H1 (cell line): ENCODE results near the gene ABL1. TPM values are rescaled to one million over a fixed set of nuclear protein-coding genes. Genes with fewer than 3 reads are reported as not detected.

Source experiments
- CTCF ChIA-PET: fragments of 300-600 bp; sonication (Branson Sonifier 250); formaldehyde crosslinking; loops from one replicate; lab custom pipeline; 2021; ENCODE audit not compliant: partially characterized antibody; lab: Charles Lee
- POLR2A ChIA-PET: fragments of 300-600 bp; sonication (Branson Sonifier 250); formaldehyde crosslinking; loops from one replicate; lab custom pipeline; 2021; ENCODE audit warnings: inconsistent platforms; ENCODE audit not compliant: partially characterized antibody; lab: Charles Lee
- DNase-seq, 2 experiments: peaks; one replicate each; pipeline versions ENCODE4 v3.0.0 to v3.0.0-alpha.2; 2010 to 2022; ENCODE audit warnings: low spot score in 2 of 2, low read depth in 1 of 2, mixed read lengths in 1 of 2
- FAIRE-seq: peaks from 2 replicates; lab custom pipeline; 2011; peaks lifted over from hg19 to GRCh38; lab: Jason Lieb, UNC
- H2AFZ ChIP-seq: 2 replicates; pipeline ENCODE4 v1.8.1; 2012; ENCODE audit warnings: low read length, inconsistent platforms
- H2AK5ac ChIP-seq: 2 replicates; pipeline ENCODE4 v1.6.1; 2013; ENCODE audit warnings: low read depth, low read length
- H2BK120ac ChIP-seq: replicated peaks from 2 replicates; pipeline ENCODE3; 2013; ENCODE audit warnings: low read depth, low read length, inconsistent platforms
- H2BK12ac ChIP-seq: 2 replicates; pipeline ENCODE4 v1.6.1; 2013; ENCODE audit warnings: low read depth, low read length
- H2BK15ac ChIP-seq: 2 replicates; pipeline ENCODE4 v1.6.1; 2013; ENCODE audit warnings: low read length
- H2BK20ac ChIP-seq: 2 replicates; pipeline ENCODE4 v1.6.1; 2013; ENCODE audit warnings: low read length
- H2BK5ac ChIP-seq: 2 replicates; pipeline ENCODE4 v1.6.1; 2013; ENCODE audit warnings: low read depth, low read length
- H3K14ac ChIP-seq: 2 replicates; pipeline ENCODE4 v1.6.1; 2013; ENCODE audit warnings: inconsistent platforms; ENCODE audit not compliant: insufficient read length
- H3K18ac ChIP-seq: 2 replicates; pipeline ENCODE4 v1.6.1; 2013; ENCODE audit warnings: low read length; ENCODE audit errors: extremely low read depth
- H3K23ac ChIP-seq: 2 replicates; pipeline ENCODE4 v1.6.1; 2013; ENCODE audit warnings: inconsistent platforms; ENCODE audit not compliant: insufficient read length
- H3K23me2 ChIP-seq: 2 replicates; pipeline ENCODE4 v1.6.1; 2013; ENCODE audit warnings: low read depth, low read length
- H3K27ac ChIP-seq: 2 replicates; pipeline ENCODE4 v1.6.1; 2011; ENCODE audit warnings: low read depth, low read length, inconsistent platforms
- H3K27me3 ChIP-seq, 4 experiments: replicated peaks in 1 of 4; 1 replicate in 1 of 4; 2 replicates in 3 of 4; pipeline versions ENCODE4 v1.6.1 to v1.8.1; 2011 to 2013; ENCODE audit warnings: low read length in 3 of 4, mild to moderate bottlenecking in 3 of 4, inconsistent platforms in 2 of 4, mixed read lengths in 2 of 4, moderate library complexity in 1 of 4; ENCODE audit not compliant: control insufficient read depth in 3 of 4, insufficient read depth in 3 of 4; ENCODE audit errors: extremely low read depth in 1 of 4
- H3K36me3 ChIP-seq, 4 experiments: 2 replicates each; pipeline versions ENCODE4 v1.6.1 to v1.8.1; 2011 to 2013; ENCODE audit warnings: mild to moderate bottlenecking in 4 of 4, low read length in 3 of 4, moderate library complexity in 2 of 4, control low read depth in 1 of 4, inconsistent platforms in 1 of 4; ENCODE audit not compliant: insufficient read depth in 4 of 4, control insufficient read depth in 2 of 4
- H3K4ac ChIP-seq: replicated peaks from 2 replicates; pipeline ENCODE3; 2013; ENCODE audit warnings: low read length, low read depth, mixed read lengths, inconsistent platforms; ENCODE audit not compliant: insufficient read length
- H3K4me1 ChIP-seq, 4 experiments: replicated peaks in 1 of 4; 1 replicate in 1 of 4; 2 replicates in 3 of 4; pipeline versions ENCODE4 v1.6.1 to v1.8.1; 2011 to 2013; ENCODE audit warnings: low read length in 3 of 4, inconsistent platforms in 2 of 4, mixed read lengths in 1 of 4; ENCODE audit not compliant: insufficient read depth in 4 of 4, control insufficient read depth in 3 of 4
- H3K4me2 ChIP-seq, 2 experiments: 2 replicates each; pipeline versions ENCODE4 v1.6.1 to v1.8.1; 2011 to 2013; ENCODE audit warnings: low read depth in 2 of 2, low read length in 2 of 2, control low read depth in 1 of 2, inconsistent platforms in 1 of 2, mild to moderate bottlenecking in 1 of 2; ENCODE audit not compliant: insufficient read depth in 1 of 2
- H3K4me3 ChIP-seq, 4 experiments: fragments of 200-600, 300-600 bp in 1 of 4; sonication (generic), shearing (Covaris generic), sonication (Bioruptor Twin) in 1 of 4; 2 replicates each; pipeline versions ENCODE4 v1.5.1 to v1.8.1; 2011 to 2016; ENCODE audit warnings: low read length in 4 of 4, low read depth in 3 of 4, control low read depth in 2 of 4, inconsistent platforms in 2 of 4, mild to moderate bottlenecking in 2 of 4, mixed read lengths in 1 of 4, moderate library complexity in 1 of 4; ENCODE audit not compliant: insufficient read depth in 2 of 4; ENCODE audit errors: extremely low read depth in 1 of 4
- H3K56ac ChIP-seq: replicated peaks from 2 replicates; pipeline ENCODE3; 2013; ENCODE audit warnings: low read depth, mild to moderate bottlenecking, mixed read lengths, low read length, inconsistent platforms; ENCODE audit not compliant: insufficient read length
- H3K79me1 ChIP-seq: 2 replicates; pipeline ENCODE4 v1.6.1; 2013; ENCODE audit warnings: low read depth, low read length, control low read depth
- H3K79me2 ChIP-seq, 2 experiments: 2 replicates each; pipeline versions ENCODE4 v1.6.1 to v1.8.1; 2012 to 2013; ENCODE audit warnings: low read length in 2 of 2, mild to moderate bottlenecking in 2 of 2, inconsistent platforms in 1 of 2; ENCODE audit not compliant: insufficient read depth in 2 of 2, control insufficient read depth in 1 of 2
- H3K9ac ChIP-seq, 4 experiments: replicated peaks in 1 of 4; 1 replicate in 1 of 4; 2 replicates in 3 of 4; pipeline versions ENCODE4 v1.6.1 to v1.8.1; 2011 to 2013; ENCODE audit warnings: low read depth in 3 of 4, low read length in 3 of 4, control low read depth in 2 of 4, mild to moderate bottlenecking in 2 of 4, moderate library complexity in 2 of 4, inconsistent platforms in 1 of 4; ENCODE audit errors: extremely low read depth in 1 of 4
- H3K9me3 ChIP-seq, 2 experiments: 2 replicates each; pipeline versions ENCODE4 v1.6.1 to v1.8.1; 2012 to 2013; ENCODE audit warnings: mild to moderate bottlenecking in 2 of 2, moderate library complexity in 2 of 2, control low read depth in 1 of 2, inconsistent platforms in 1 of 2, low read depth in 1 of 2, low read length in 1 of 2, mixed read lengths in 1 of 2; ENCODE audit not compliant: insufficient read depth in 2 of 2
- H4K20me1 ChIP-seq, 2 experiments: replicated peaks in 1 of 2; 2 replicates each; pipeline versions ENCODE3 to v1.8.1; 2011 to 2013; ENCODE audit warnings: inconsistent platforms in 2 of 2, low read length in 2 of 2, mild to moderate bottlenecking in 1 of 2; ENCODE audit not compliant: insufficient read depth in 2 of 2, control insufficient read depth in 1 of 2
- H4K5ac ChIP-seq: 2 replicates; pipeline ENCODE4 v1.6.1; 2013; ENCODE audit warnings: low read length, low read depth, mixed read lengths, inconsistent platforms; ENCODE audit not compliant: insufficient read length
- H4K8ac ChIP-seq: 2 replicates; pipeline ENCODE4 v1.8.0; 2013; ENCODE audit warnings: mild to moderate bottlenecking, moderate library complexity, low read length, inconsistent platforms; ENCODE audit not compliant: insufficient read depth; ENCODE audit errors: extremely low read depth
- H4K91ac ChIP-seq: replicated peaks from 2 replicates; pipeline ENCODE3; 2013; ENCODE audit warnings: low read length, mixed read lengths, inconsistent platforms; ENCODE audit not compliant: insufficient read length
- CTBP2 ChIP-seq: IDR thresholded peaks from 2 replicates; pipeline ENCODE4 v1.7.0; 2011; ENCODE audit warnings: borderline replicate concordance, mild to moderate bottlenecking, moderate library complexity, mixed read lengths, low read length; ENCODE audit not compliant: insufficient read depth, insufficient read length
- KDM4A ChIP-seq: IDR thresholded peaks from one replicate; pipeline ENCODE4 v1.7.1; 2012; ENCODE audit warnings: low read depth, mild to moderate bottlenecking, moderate library complexity, low read length, inconsistent platforms; ENCODE audit not compliant: severe bottlenecking
- KDM5A ChIP-seq: fragments of 200-600 bp; IDR thresholded peaks from 2 replicates; pipeline ENCODE4 v1.7.1; 2012; ENCODE audit warnings: mild to moderate bottlenecking, low read length, inconsistent platforms, mixed read lengths
- PHF8 ChIP-seq: fragments of 200-600 bp; sonication (generic); conservative IDR thresholded peaks from 2 replicates; pipeline ENCODE4 v1.7.1; 2012; ENCODE audit warnings: low read depth, mild to moderate bottlenecking, inconsistent platforms, low read length, moderate library complexity
- POU5F1 ChIP-seq: IDR thresholded peaks from 2 replicates; pipeline ENCODE4 v1.6.1; 2011; ENCODE audit warnings: low read depth, mild to moderate bottlenecking, low read length, moderate library complexity
- SP2 ChIP-seq: IDR thresholded peaks from 2 replicates; pipeline ENCODE4 v1.6.1; 2012; ENCODE audit warnings: mild to moderate bottlenecking, low read length, inconsistent platforms
- SUZ12 ChIP-seq: fragments of 200-600 bp; sonication (generic); IDR thresholded peaks from 2 replicates; pipeline ENCODE4 v1.6.1; 2012; ENCODE audit warnings: mild to moderate bottlenecking, inconsistent platforms, low read length, moderate library complexity, mixed read lengths
- WGBS, 2 experiments: shearing (Covaris generic) in 1 of 2; methylation state at CpG; one replicate each; pipeline versions ENCODE4 v1.1.6 to v1.1.7; 2013 to 2015; ENCODE audit warnings: low lambda C conversion rate in 2 of 2, mixed read lengths in 2 of 2, inconsistent platforms in 1 of 2, low coverage in 1 of 2, missing lambda C conversion rate in 1 of 2; ENCODE audit not compliant: insufficient replicate concordance in 2 of 2, insufficient coverage in 1 of 2, insufficient read length in 1 of 2; ENCODE audit errors: extremely low coverage in 1 of 2, missing lambda C conversion rate in 1 of 2; 5-methylcytosine and 5-hydroxymethylcytosine counted together
- polyA plus RNA-seq, 7 experiments: library from polyadenylated mRNA; depleted of rRNA in 3 of 7; stranded (reverse) in 5 of 7; unstranded in 2 of 7; fragments of >200 nt in 5 of 7; fragments of 200-250 nt in 2 of 7; gene quantifications; 1 replicate in 5 of 7; 2 replicates in 1 of 7; 4 replicates in 1 of 7; pipeline versions ENCODE4 v1.2.1 to v1.2.3, GENCODE V29; 2011 to 2013; ENCODE audit warnings: missing spikeins in 2 of 7, mixed read lengths in 2 of 7
- total RNA-seq: library from RNA; stranded (reverse); fragmentation: NEBNext Ultra II Directional; extraction: Animal tissue kit (Norgen Biotek cat#: 25700); gene quantifications from 2 replicates; pipeline ENCODE4 v1.2.1, GENCODE V29; 2021
- TF ChIP-seq, protein P1 (sequence below): IDR thresholded peaks from 2 replicates; pipeline ENCODE4 v1.6.1; 2012; ENCODE audit warnings: inconsistent platforms
- TF ChIP-seq, protein P2 (sequence below): IDR thresholded peaks from 2 replicates; pipeline ENCODE4 v1.6.1; 2011; ENCODE audit warnings: low read length, improper control_type of control experiment
- TF ChIP-seq, protein P3 (sequence below): IDR thresholded peaks from 2 replicates; pipeline ENCODE4 v1.6.1; 2012; ENCODE audit warnings: low read length, inconsistent platforms

The ABL1 gene
- total and polyA plus RNA-seq, 2 of the 8 experiments (the other 6 are each of a cell fraction or from before 2014, with no cell fraction given) = 35.3 to 104 TPM

DNA sequence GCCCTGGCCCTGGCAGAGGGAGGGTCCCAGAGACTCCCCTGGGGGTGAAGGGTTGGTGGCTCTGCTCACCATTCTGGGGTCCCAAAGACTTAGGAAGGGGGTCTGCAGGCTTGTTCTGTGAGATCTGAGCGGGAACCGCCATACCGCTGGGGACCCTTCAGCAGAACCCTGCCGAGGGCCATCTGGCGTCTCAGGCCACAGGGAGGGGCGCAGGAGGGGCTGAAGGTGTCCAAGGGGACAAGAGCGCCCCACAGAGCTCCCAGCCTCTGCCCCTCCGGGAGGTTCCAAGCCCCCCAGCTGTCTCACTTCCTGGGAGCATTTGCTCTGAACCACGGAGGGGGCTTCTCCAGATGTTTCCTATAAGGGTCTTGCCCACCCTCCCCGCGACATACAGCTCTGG, 99.2 kb downstream of the ABL1 start:
- Histone ChIP-seq H3K56ac (no peak overlapping the region), H2AFZ (no peak overlapping the region), H3K27ac (no peak overlapping the region), H4K8ac (no peak overlapping the region), H3K4ac (no peak overlapping the region), H2BK12ac (peak overlapping the region; percentile 39; the same call in 1 of the 2 replicates), H3K14ac (no peak overlapping the region), H4K5ac (no peak overlapping the region), H3K23me2 (peaks cover 8% of the 10 kb centered on the region; the same call in 1 of the 2 replicates), H3K9me3 (no peaks in the 10 kb centered on the region), H2BK5ac (no peak overlapping the region), H3K4me1 (peaks cover 8 to 47% (median 29%) of the 10 kb centered on the region in 4 experiments), H2BK15ac (no peak overlapping the region; the same call in 1 of the 2 replicates), H3K4me3 (no peak overlapping the region), H3K4me2 (no peak overlapping the region), H3K79me2 (no peaks in the 10 kb centered on the region), H3K9ac (no peak overlapping the region), H2BK120ac (no peak overlapping the region), H3K18ac (no peak overlapping the region; the same call in 1 of the 2 replicates), H3K23ac (no peak overlapping the region), H4K20me1 (peaks cover 0 to 2% of the 10 kb centered on the region in 2 experiments), H2AK5ac (no peak overlapping the region), H2BK20ac (no peak overlapping the region), H3K36me3 (no peaks in the 10 kb centered on the region), H3K27me3 (peaks cover 11 to 21% (median 18%) of the 10 kb centered on the region in 4 experiments), H4K91ac (no peak overlapping the region), H3K79me1 (no peaks in the 10 kb centered on the region)
- FAIRE-seq (no peak), DNase-seq (no peak)
- POLR2A ChIA-PET = interaction anchor here (1.2 to 1.5 kb wide), 3 partner anchors 20 to 34 kb away, joined by 3 to 5 read pairs (median 3); no protein-coding TSS in a partner anchor
- CTCF ChIA-PET = interaction anchor here (1.0 to 7.8 kb wide), 12 partner anchors 10 to 162 kb away, joined by 3 to 38 read pairs (median 8); no protein-coding TSS in a partner anchor
- 89% methylated on average over 8 of the region's 11 CpGs; no CpG with 5 or more reads in 1 of the 2 experiments for WGBS, 2 experiments
- TF ChIP-seq KDM5A (no peak), CTBP2 (no peak), PHF8 (no peak), SP2 (no peak), SUZ12 (no peak), KDM4A (no peak), POU5F1 (no peak)
- TF ChIP-seq, protein P1, sequence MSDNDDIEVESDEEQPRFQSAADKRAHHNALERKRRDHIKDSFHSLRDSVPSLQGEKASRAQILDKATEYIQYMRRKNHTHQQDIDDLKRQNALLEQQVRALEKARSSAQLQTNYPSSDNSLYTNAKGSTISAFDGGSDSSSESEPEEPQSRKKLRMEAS = no peak
- TF ChIP-seq, protein P2, sequence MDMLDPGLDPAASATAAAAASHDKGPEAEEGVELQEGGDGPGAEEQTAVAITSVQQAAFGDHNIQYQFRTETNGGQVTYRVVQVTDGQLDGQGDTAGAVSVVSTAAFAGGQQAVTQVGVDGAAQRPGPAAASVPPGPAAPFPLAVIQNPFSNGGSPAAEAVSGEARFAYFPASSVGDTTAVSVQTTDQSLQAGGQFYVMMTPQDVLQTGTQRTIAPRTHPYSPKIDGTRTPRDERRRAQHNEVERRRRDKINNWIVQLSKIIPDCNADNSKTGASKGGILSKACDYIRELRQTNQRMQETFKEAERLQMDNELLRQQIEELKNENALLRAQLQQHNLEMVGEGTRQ = no peak
- TF ChIP-seq, protein P3, sequence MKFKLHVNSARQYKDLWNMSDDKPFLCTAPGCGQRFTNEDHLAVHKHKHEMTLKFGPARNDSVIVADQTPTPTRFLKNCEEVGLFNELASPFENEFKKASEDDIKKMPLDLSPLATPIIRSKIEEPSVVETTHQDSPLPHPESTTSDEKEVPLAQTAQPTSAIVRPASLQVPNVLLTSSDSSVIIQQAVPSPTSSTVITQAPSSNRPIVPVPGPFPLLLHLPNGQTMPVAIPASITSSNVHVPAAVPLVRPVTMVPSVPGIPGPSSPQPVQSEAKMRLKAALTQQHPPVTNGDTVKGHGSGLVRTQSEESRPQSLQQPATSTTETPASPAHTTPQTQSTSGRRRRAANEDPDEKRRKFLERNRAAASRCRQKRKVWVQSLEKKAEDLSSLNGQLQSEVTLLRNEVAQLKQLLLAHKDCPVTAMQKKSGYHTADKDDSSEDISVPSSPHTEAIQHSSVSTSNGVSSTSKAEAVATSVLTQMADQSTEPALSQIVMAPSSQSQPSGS = no peak
